ENCODE measurements around the gene KCTD13.

- TF ChIP-seq EP300 (IDR thresholded peaks at IDR 0.05) (no peak), CTCF (IDR thresholded peaks at IDR 0.05) (peak in 2 of 3 experiments; percentile 12 to 17), POLR2A (IDR thresholded peaks at IDR 0.05; ENCODE audit: low read depth) (no peak), POLR2AphosphoS5 (IDR thresholded peaks at IDR 0.05) (peak; percentile 31 to 48)
Observed at GRCh38 chr16:29943846-29944799, 18.1 kb upstream of the KCTD13 start.
